OCI-LY3 (cell line): ENCODE data around the gene ACOXL.

ENCODE experiments used
- EZH2phosphoT487 ChIP-seq: fragments of 200-600 bp; shearing (Covaris generic); IDR thresholded peaks from 2 replicates; pipeline ENCODE4 v1.6.1; 2018; ENCODE audit warnings: antibody characterized with exemption, mixed run types, low read depth
- TF ChIP-seq, protein P1 (sequence below): fragments of 200-600, 300-600 bp; sonication (generic); IDR thresholded peaks from 2 replicates; pipeline ENCODE4 v1.5.1; 2014; ENCODE audit warnings: antibody characterized with exemption, low read length, low read depth

DNA sequence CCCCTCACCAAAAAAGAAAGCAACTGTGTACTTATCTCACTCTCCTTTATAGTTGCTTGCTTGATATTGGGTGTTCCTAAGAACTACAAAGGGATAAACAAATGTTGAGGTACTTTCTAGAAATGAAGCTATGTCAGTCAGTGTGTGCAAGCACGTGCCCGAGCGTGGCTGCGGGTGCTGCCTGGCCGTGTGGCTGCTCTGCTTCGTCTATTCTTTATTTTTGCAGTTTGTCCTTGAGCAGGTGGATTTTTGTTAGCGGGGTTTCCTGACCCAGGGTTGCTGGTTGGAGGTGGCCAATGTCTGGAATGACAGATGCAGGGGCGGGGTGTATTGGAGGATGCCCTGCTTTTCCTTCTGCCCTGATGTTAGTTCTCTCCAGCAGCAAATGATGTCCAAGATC, 62.6 kb downstream of the ACOXL start:
- TF ChIP-seq EZH2phosphoT487, result no peak
- TF ChIP-seq, protein P1, sequence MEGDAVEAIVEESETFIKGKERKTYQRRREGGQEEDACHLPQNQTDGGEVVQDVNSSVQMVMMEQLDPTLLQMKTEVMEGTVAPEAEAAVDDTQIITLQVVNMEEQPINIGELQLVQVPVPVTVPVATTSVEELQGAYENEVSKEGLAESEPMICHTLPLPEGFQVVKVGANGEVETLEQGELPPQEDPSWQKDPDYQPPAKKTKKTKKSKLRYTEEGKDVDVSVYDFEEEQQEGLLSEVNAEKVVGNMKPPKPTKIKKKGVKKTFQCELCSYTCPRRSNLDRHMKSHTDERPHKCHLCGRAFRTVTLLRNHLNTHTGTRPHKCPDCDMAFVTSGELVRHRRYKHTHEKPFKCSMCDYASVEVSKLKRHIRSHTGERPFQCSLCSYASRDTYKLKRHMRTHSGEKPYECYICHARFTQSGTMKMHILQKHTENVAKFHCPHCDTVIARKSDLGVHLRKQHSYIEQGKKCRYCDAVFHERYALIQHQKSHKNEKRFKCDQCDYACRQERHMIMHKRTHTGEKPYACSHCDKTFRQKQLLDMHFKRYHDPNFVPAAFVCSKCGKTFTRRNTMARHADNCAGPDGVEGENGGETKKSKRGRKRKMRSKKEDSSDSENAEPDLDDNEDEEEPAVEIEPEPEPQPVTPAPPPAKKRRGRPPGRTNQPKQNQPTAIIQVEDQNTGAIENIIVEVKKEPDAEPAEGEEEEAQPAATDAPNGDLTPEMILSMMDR, result no peak
